HG03280 (cell line): Measurements from ENCODE around the gene TRIP13.

Source experiments
- ATAC-seq: cut with Tn5 transposase; IDR thresholded peaks from one replicate; pipeline ENCODE4 v1.9.1; 2021; ENCODE audit warnings: mild to moderate bottlenecking, moderate library complexity; ENCODE audit not compliant: unreplicated experiment

TRIP13 gene

DNA sequence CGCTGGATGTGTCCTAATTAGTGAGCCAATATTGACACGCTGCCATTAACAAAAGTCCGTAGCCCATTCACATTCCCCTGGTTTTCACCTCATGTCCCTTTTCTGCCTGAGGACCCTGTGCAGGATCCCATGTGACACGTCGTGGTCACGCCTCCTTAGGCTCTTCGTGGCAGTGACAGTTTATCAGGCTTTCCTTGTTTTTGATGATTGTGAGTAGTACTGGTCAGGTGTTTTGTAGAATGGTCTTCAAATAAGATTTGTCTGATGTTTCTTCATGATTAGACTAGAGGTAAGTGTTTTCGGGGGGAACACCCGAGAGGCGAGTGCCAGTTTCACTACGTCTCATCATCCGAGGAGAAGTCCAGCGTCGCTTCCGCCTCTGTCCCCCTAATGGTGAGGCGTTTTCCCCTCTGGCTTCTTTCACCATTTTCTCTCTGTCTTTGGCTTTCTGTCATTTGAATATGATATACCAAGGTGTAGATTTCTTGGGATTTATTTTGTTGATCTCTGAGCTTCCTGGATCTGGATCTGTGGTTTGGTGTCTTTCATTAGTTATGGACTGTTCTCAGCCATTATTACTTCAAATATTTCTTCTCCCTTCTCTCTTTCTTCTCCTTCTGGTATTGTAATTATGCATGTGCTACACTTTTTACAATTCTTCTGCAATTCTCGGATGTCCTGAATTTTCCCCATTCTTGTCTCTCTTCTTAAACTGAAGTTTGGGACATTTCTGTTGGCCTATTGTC is 57.3 kb downstream of the TRIP13 start:
- no peak for ATAC-seq

- ATAC-seq = no peak
These were observed 59.4 kb downstream of the TRIP13 start for GRCh38 chr5:951940-952596.

- ATAC-seq = no peak
These were observed 60.0 kb downstream of the TRIP13 start for GRCh38 chr5:952597-953271.

GRCh38 chr5:953535-954449 is 61.1 kb downstream of the TRIP13 start:
- no peak for ATAC-seq

- ATAC-seq = no peak
These were observed 63.4 kb downstream of the TRIP13 start for GRCh38 chr5:955886-956761.

- ATAC-seq = peak; percentile 51
These were observed 64.5 kb downstream of the TRIP13 start for GRCh38 chr5:956941-957747.

GRCh38 chr5:957748-958485 is 65.2 kb downstream of the TRIP13 start:
- no peak for ATAC-seq

GRCh38 chr5:958701-959571 is 66.3 kb downstream of the TRIP13 start:
- ATAC-seq = no peak

DNA sequence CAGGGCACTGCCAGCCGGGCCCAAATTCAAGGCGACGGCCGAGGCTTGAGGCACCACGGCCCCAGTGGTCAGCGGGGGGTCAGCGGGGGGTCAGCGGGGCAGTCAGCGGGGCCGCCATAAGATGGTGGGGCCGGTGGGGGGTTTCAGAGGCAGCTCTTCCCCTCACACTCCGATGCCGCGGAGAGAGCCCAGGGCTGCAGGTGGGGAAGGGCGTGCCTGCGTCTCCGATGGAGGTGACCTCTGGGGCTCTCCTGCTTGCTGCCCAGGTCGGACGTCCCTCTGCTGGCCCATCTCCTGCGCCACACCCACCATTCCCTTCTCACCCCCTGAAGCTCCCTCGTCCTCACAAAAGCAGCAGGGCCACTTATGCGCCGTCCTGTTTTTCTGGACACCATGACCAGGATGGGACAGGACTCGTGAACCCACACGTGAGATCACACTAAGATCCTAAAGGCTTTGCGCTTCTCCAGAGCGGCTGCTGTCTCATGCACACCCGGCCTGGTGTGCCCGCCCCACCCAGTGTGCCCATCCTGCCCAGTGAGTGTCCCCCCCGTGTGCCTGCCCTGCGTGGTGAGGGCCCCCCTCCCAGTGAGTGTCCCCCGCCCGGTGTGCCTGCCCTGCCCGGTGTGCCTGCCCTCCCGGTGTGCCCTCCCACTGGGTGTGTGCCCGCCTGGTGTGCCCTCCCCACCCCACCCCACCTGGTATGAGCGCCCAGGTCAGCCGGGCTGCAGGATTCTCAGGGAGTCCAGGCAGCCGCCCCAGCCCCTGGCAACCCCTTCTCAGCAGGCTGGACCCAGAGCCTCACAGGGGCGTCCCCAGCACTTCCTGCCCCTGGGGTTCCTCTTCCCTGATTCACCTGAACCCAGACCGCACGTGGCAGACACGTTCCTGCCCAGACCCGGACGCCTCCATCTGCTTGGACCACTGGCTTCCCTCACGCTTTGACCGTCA is 67.2 kb downstream of the TRIP13 start:
- ATAC-seq = no peak

DNA sequence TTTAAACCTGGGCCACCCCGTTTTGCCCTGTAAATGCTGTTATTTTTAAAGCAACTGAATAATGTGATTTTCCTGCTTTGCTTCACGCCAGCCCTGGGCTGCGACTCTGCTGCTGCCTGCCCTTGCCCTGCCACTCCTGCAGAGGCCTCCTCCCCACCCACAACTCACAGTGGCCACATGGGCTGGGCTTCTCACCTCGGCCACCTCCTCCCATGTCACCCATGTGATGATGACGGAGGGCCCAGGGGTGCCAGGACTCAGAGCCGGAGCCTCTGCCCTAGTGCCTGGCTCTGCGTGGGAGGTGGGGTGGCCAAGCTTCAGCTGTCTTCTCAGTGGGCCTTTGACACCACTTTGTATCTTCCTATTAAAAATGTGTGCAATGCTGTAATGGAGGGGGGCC is 67.9 kb downstream of the TRIP13 start:
- ATAC-seq = no peak

- no peak for ATAC-seq
These were observed 68.5 kb downstream of the TRIP13 start for GRCh38 chr5:961002-961710.

DNA sequence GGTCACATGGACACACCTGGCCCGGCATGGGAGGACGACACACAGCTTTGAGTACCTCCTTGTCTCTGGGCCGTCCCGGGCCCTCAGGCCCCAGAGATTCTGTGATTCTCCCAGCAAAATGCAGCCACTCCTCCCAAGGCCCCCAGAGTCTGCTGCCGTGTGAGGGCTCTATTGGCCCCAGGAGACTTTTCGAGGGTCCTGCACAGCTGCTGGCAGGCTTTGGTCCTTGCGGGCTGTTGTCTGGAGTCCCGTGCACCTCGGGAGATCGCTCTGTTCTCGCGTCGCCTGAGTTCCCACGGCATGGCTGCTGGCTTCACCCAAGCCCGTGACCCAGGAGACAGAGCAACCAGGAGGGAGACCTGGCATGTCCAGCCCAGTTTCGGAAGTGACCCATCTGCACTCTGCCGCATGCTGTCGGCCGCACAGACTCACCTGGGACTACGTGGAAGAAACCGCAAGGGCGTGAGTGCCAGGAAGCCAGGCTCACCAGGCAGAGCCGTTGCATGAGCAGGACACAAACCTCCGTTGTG is 69.1 kb downstream of the TRIP13 start:
- ATAC-seq = no peak

DNA sequence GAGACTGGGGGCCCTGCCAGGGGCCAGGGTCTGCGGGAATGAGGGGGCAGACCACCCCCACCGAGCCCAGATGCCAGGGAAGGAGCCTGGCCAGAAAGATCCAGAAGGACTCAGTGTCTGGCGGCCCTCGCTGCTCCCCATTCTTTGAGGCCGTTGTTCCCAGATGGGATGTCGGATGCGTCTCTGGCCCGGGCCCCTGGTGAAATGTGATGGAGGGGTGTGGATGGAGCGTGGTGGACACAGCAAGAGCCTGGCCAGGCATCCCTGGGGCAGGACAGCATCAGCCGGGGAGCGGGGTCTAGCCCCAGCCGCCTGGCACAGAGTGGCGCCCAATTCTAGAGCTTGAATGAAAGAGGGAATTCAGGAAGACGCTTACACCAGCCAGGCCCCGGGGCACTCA is 69.7 kb downstream of the TRIP13 start:
- ATAC-seq = no peak

DNA sequence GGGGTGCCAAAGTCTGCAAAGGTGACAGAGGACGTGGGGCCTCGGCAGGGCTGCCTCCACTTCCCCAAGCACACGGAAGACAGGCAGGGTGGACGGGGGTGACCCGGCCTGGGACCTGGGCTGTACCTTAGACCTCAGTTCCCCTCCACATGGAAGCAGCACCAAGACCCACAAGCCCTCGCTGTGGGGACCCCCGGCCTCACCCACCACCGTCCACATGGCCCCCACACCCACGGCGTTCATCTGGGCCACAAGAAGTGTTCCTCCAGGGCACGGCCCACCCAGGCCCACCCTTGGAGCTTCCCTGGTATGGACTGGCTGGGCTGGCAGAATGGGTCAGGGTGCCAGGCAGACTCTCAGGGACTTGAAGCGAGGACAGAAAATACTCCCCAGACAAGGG is 70.1 kb downstream of the TRIP13 start:
- no peak for ATAC-seq

- peak; percentile 23 for ATAC-seq
These were observed 70.6 kb downstream of the TRIP13 start for GRCh38 chr5:963310-963672.
